HG02884 (cell line): Measurements from ENCODE around the gene TBC1D30.

Experiments
- ATAC-seq: cut with Tn5 transposase; IDR thresholded peaks from one replicate; pipeline ENCODE4 v1.9.1; 2021; ENCODE audit warnings: mild to moderate bottlenecking, moderate library complexity; ENCODE audit not compliant: unreplicated experiment

TBC1D30 gene

GRCh38 chr12:64858882-64859605 lies 34.6 kb downstream of the TBC1D30 start:
- ATAC-seq = no peak

GRCh38 chr12:64860446-64860998 lies 36.1 kb downstream of the TBC1D30 start:
- no peak for ATAC-seq

GRCh38 chr12:64864319-64864718 lies 39.9 kb downstream of the TBC1D30 start:
- ATAC-seq = no peak

- ATAC-seq = no peak
Measured at GRCh38 chr12:64875186-64875585, 50.7 kb downstream of the TBC1D30 start.

- ATAC-seq = peak; percentile 7
Measured at GRCh38 chr12:64876388-64877071, 52.1 kb downstream of the TBC1D30 start.

- ATAC-seq = peak; percentile 89
Measured at GRCh38 chr12:64877363-64878004, 53.0 kb downstream of the TBC1D30 start.

GRCh38 chr12:64882687-64883086 lies 58.2 kb downstream of the TBC1D30 start:
- ATAC-seq = no peak

- no peak for ATAC-seq
Measured at GRCh38 chr12:64883264-64884163, 59.1 kb downstream of the TBC1D30 start.

- no peak for ATAC-seq
Measured at GRCh38 chr12:64884164-64884542, 59.7 kb downstream of the TBC1D30 start.

GRCh38 chr12:64884728-64885127 lies 60.3 kb downstream of the TBC1D30 start:
- no peak for ATAC-seq

- no peak for ATAC-seq
Measured at GRCh38 chr12:64889434-64890216, 65.2 kb downstream of the TBC1D30 start.

- ATAC-seq = no peak
Measured at GRCh38 chr12:64890873-64891468, 66.5 kb downstream of the TBC1D30 start.

GRCh38 chr12:64891629-64892028 lies 67.2 kb downstream of the TBC1D30 start:
- no peak for ATAC-seq

GRCh38 chr12:64892561-64892960 lies 68.1 kb downstream of the TBC1D30 start:
- ATAC-seq = no peak

GRCh38 chr12:64893961-64894360 lies 69.5 kb downstream of the TBC1D30 start:
- ATAC-seq = no peak

- no peak for ATAC-seq
Measured at GRCh38 chr12:64894827-64895475, 70.5 kb downstream of the TBC1D30 start.

- no peak for ATAC-seq
Measured at GRCh38 chr12:64895526-64895925, 71.1 kb downstream of the TBC1D30 start.

- ATAC-seq = no peak
Measured at GRCh38 chr12:64900540-64900939, 76.1 kb downstream of the TBC1D30 start.
